Measurements from ENCODE around the gene MYBPC2.

The MYBPC2 gene

DNA sequence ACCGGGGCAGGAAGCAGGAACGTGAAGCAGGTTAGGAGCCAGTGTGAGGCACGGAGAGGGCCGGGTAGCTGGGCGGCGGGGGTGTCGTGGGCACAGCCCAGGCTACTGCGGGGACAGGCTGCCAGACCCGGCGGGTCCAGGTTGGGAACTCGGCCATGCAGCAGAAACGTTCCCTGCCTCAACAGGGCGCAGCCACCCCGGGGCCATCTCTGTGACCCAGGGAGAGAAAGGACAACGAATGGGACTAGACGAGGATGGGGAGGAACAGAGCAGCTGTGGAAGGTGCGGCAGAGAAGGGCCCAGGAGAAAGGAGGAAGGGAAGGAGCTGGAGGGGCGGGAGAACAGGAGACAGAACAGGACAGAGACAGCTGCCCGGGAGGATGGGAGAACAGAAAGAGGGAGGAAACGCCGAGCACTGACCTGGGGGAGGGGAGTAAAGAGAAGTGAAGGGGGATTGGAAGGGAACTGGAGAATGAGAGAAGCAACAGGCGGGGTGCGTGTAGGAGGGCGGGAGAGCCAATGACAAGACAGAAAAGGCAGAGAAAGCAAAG is 56.8 kb downstream of the MYBPC2 start:
- Histone ChIP-seq H3K4me1 (no peaks in the 10 kb centered on the region), H3K36me3 (no peaks in the 10 kb centered on the region; the same call in 1 of the 2 replicates), H3K9me3 (peaks cover 8% of the 10 kb centered on the region; the same call in 1 of the 2 replicates), H3K4me3 (ENCODE audit: low read depth, low read length) (no peak overlapping the region), H3K27me3 (peaks cover 32% of the 10 kb centered on the region)
- no peak for TF ChIP-seq CTCF (IDR thresholded peaks at IDR 0.05; ENCODE audit: low read depth, low read length)
- DNase-seq = no peak

- Histone ChIP-seq H3K36me3 (no peaks in the 10 kb centered on the region), H3K27me3 (peaks cover 32% of the 10 kb centered on the region), H3K4me3 (ENCODE audit: low read depth, low read length) (no peak overlapping the region), H3K9me3 (peaks cover 8% of the 10 kb centered on the region; the same call in 1 of the 2 replicates), H3K4me1 (no peaks in the 10 kb centered on the region)
- TF ChIP-seq CTCF (IDR thresholded peaks at IDR 0.05; ENCODE audit: low read depth, low read length) = no peak
- no peak for DNase-seq
Measured at GRCh38 chr19:50490411-50490811, 57.7 kb downstream of the MYBPC2 start.

DNA sequence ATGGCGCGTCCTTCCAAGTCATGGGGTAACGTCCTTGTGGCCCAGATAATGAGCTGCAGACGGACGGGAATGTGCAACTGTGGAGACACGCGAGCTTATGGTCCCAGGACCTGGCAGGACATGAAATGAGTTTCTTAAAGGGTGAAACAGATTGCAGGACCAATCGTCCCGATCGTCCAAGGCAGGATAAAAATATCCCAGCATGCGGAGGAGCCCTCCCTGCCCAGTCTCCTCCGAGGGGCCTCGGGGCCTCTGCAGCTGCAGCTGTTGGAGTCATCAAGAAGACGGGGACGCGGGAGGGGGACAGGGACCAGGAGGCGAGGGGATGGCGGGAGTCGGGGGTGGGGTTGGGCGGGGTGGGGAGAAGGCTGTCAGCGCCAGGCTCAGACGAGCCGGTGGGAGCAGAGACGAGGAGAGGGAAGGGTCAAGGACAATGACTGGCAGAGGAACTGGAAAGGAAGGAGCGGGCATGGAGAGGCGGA is 58.3 kb downstream of the MYBPC2 start:
- TF ChIP-seq CTCF (IDR thresholded peaks at IDR 0.05; ENCODE audit: low read depth, low read length) = no peak
- Histone ChIP-seq H3K36me3 (no peaks in the 10 kb centered on the region), H3K4me1 (no peaks in the 10 kb centered on the region), H3K4me3 (ENCODE audit: low read depth, low read length) (no peak overlapping the region), H3K27me3 (peaks cover 34% of the 10 kb centered on the region), H3K9me3 (peaks cover 8% of the 10 kb centered on the region; the same call in 1 of the 2 replicates)
- no peak for DNase-seq

- DNase-seq = no peak
- TF ChIP-seq CTCF (IDR thresholded peaks at IDR 0.05; ENCODE audit: low read depth, low read length) = no peak
Measured at GRCh38 chr19:50492303-50493052, 59.8 kb downstream of the MYBPC2 start.

DNA sequence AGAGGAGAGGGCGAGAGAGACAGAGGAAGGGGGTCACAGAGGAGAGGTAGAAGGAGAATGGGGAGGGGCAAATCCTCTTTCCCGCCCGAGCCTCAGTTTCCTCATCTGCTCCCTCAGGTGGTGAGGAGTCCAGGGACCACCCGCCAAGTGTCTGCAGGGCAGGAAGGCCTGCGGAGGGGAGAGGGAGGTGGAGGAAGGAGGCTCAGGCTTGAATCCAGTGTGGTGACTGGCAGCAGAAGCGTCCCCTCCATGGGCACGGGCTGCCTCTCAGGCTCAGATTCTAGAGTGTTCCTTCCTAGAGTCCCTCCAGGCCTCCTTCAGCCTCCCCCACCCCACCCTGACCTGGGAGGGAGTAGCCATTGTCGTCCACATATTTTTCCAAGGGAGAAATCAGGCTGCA is 60.5 kb downstream of the MYBPC2 start:
- Histone ChIP-seq H3K36me3 (no peaks in the 10 kb centered on the region), H3K4me1 (no peaks in the 10 kb centered on the region), H3K27me3 (peaks cover 27% of the 10 kb centered on the region), H3K9me3 (no peaks in the 10 kb centered on the region), H3K4me3 (ENCODE audit: low read depth, low read length) (no peak overlapping the region)
- no peak for DNase-seq
- no peak for TF ChIP-seq CTCF (IDR thresholded peaks at IDR 0.05; ENCODE audit: low read depth, low read length)

More at GRCh38 chr19:50492303-50493052, 59.8 kb downstream of the MYBPC2 start:
- no peaks in the 10 kb centered on the region for H3K4me1 ChIP-seq
- peaks cover 32% of the 10 kb centered on the region for H3K27me3 ChIP-seq
- H3K36me3 ChIP-seq = no peaks in the 10 kb centered on the region
- H3K4me3 ChIP-seq (ENCODE audit: low read depth, low read length) = no peak overlapping the region
- H3K9me3 ChIP-seq = no peaks in the 10 kb centered on the region; the same call in 1 of the 2 replicates

Measured in BE2C (cell line).